H1 (cell line): ENCODE data around the gene BMPR1A.

Source experiments
- CBX5 ChIP-seq: fragments of 300-800, 300-1000 bp; sonication (generic); IDR thresholded peaks from 2 replicates; pipeline ENCODE4 v1.7.1; 2016; ENCODE audit warnings: antibody characterized with exemption, low read length, low read depth
- SIRT6 ChIP-seq: IDR thresholded peaks from one replicate; pipeline ENCODE4 v1.7.1; 2012; ENCODE audit warnings: low read length, inconsistent platforms
- TBP ChIP-seq: IDR thresholded peaks from 2 replicates; pipeline ENCODE4 v1.6.1; 2011; ENCODE audit warnings: low read depth, low read length, improper control_type of control experiment
- TF ChIP-seq, protein P1 (sequence below), 3 experiments: IDR thresholded peaks; 1 replicate in 2 of 3; 2 replicates in 1 of 3; pipeline versions ENCODE4 v1.5.1 to v1.6.1; 2011; ENCODE audit warnings: low read length in 3 of 3, mild to moderate bottlenecking in 3 of 3, inconsistent platforms in 2 of 3, low read depth in 1 of 3, moderate library complexity in 1 of 3; ENCODE audit not compliant: insufficient read depth in 1 of 3; ENCODE audit errors: control extremely low read depth in 1 of 3

DNA sequence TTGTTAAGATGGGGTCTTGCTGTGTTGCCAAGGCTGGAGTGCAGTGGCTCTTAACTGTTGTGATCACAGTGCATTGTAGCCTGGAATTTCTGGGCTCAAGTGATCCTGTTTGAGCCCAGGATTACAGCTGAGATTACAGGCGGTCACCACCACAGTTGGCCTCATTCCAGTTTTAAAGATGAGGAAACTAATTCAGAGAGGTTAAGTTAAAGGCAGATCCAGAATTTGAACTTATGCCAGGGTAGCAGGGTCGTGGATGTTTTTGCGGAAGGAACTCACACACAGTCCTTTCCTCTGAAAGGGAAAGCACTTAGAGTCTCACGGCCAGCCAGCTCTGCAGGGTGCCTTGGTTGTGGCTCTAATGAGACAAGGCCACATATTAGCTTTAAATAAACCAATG, 116.3 kb downstream of the BMPR1A start:
- TF ChIP-seq, protein P1, sequence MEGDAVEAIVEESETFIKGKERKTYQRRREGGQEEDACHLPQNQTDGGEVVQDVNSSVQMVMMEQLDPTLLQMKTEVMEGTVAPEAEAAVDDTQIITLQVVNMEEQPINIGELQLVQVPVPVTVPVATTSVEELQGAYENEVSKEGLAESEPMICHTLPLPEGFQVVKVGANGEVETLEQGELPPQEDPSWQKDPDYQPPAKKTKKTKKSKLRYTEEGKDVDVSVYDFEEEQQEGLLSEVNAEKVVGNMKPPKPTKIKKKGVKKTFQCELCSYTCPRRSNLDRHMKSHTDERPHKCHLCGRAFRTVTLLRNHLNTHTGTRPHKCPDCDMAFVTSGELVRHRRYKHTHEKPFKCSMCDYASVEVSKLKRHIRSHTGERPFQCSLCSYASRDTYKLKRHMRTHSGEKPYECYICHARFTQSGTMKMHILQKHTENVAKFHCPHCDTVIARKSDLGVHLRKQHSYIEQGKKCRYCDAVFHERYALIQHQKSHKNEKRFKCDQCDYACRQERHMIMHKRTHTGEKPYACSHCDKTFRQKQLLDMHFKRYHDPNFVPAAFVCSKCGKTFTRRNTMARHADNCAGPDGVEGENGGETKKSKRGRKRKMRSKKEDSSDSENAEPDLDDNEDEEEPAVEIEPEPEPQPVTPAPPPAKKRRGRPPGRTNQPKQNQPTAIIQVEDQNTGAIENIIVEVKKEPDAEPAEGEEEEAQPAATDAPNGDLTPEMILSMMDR (IDR thresholded peaks at IDR 0.05; ENCODE audit: control extremely low read depth in 1 of 3, insufficient read depth in 1 of 3, low read depth in 1 of 3, low read length in 3 of 3): no peak
- TF ChIP-seq CBX5: no peak
- no peak for TF ChIP-seq TBP
- no peak for TF ChIP-seq SIRT6
